Measurements from ENCODE around the gene CCDC187.

Gene CCDC187

GRCh38 chr9:136347472-136348256 is 43.8 kb upstream of the CCDC187 start:
- DNase-seq (ENCODE audit: low read depth), result no peak
- no peak for TF ChIP-seq CTCF (IDR thresholded peaks at IDR 0.05; ENCODE audit: insufficient read depth, low read depth, low read length, missing control alignments)
- H3K4me3 ChIP-seq (ENCODE audit: low read depth, low read length), result no peak overlapping the region

GRCh38 chr9:136346927-136347465 is 43.1 kb upstream of the CCDC187 start:
- no peak overlapping the region for H3K4me3 ChIP-seq (ENCODE audit: low read depth, low read length)
- no peak for TF ChIP-seq CTCF (IDR thresholded peaks at IDR 0.05; ENCODE audit: insufficient read depth, low read depth, low read length, missing control alignments)
- DNase-seq (ENCODE audit: low read depth), result no peak

GRCh38 chr9:136346157-136346481 is 42.2 kb upstream of the CCDC187 start:
- no peak for TF ChIP-seq CTCF (IDR thresholded peaks at IDR 0.05; ENCODE audit: insufficient read depth, low read depth, low read length, missing control alignments)
- no peak overlapping the region for H3K4me3 ChIP-seq (ENCODE audit: low read depth, low read length)
- no peak for DNase-seq (ENCODE audit: low read depth)

- no peak for TF ChIP-seq CTCF (IDR thresholded peaks at IDR 0.05; ENCODE audit: insufficient read depth, low read depth, low read length, missing control alignments)
- DNase-seq (ENCODE audit: low read depth), result no peak
- no peak overlapping the region for H3K4me3 ChIP-seq (ENCODE audit: low read depth, low read length)
Observed at GRCh38 chr9:136345281-136346156, 41.6 kb upstream of the CCDC187 start.

GRCh38 chr9:136344544-136345280 is 40.8 kb upstream of the CCDC187 start:
- no peak overlapping the region for H3K4me3 ChIP-seq (ENCODE audit: low read depth, low read length)
- DNase-seq (ENCODE audit: low read depth), result no peak
- TF ChIP-seq CTCF (IDR thresholded peaks at IDR 0.05; ENCODE audit: insufficient read depth, low read depth, low read length, missing control alignments), result no peak

GRCh38 chr9:136343884-136344269 is 40.0 kb upstream of the CCDC187 start:
- TF ChIP-seq CTCF (IDR thresholded peaks at IDR 0.05; ENCODE audit: insufficient read depth, low read depth, low read length, missing control alignments), result no peak
- no peak overlapping the region for H3K4me3 ChIP-seq (ENCODE audit: low read depth, low read length)
- DNase-seq (ENCODE audit: low read depth), result no peak
